Mucosa of gallbladder (tissue), 1 donor: ENCODE measurements around the gene CENPN. TPM values are rescaled to one million over a fixed set of nuclear protein-coding genes. Genes with fewer than 3 reads are reported as not detected.

Source experiments
- DNase-seq: peaks from one replicate; pipeline ENCODE4 v3.0.0-alpha.2; 2020; ENCODE audit warnings: low spot score
- total RNA-seq: library from RNA; stranded (reverse); gene quantifications from one replicate; pipeline ENCODE4 v1.2.1, GENCODE V29; 2021
- donor health status: DM: no; HTN: no; CAD: no.

The CENPN gene
- 9.3 TPM for total RNA-seq

DNA sequence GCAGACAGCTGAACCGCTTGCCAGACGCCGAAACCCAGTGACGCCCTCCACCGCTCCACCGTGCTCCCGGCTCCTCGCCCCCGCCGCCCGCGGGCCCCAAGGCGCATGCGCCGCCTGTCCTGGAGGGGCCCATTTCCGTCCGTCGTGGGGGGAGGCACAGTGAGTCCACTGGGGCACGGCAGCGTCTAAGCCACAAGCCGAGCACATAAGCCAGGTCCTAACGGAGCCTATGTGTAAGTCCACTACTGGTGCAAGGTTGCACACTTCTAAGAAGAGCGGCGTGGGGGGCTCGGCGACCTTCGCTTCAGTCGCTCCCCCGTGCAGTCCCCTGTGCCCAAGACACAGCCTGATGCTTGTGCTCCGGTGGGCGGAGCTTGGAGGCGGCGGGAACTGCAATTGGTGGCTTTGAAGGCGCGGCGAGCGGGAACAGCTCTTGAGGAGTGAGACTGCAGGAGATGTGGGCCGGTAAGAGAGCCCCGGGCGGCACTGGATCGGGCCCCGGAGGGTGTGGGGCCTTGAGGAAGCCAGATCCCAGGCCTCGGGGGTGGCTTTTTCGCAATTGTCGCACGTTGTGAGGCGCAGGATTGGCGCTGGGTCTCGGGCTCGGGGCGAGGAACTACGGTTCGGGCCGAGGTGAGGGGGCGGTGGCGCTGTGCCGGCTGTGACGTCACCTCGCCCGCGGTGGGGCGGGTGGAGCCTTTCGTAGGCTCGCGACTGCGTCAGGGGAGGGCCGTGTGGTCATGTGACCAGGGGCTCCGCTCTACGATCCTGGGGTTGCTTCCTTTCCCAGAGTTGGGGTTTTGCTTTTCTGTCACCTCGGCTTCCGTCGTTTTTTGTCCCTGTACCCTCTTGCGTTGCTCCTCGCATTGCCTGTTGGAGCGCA lies at the start of gene CENPN, which contains the start of gene CMC2:
Gene CENPN (plus strand): TSS at position 402 of the 883 bp plus-strand sequence. CDS start 4,726 bp downstream, outside the sequence.
Gene CMC2 (minus strand): TSS at position 73 of the 883 bp plus-strand sequence. CDS start 9,491 bp downstream, outside the sequence.
- DNase-seq, result peak; percentile 99

GRCh38 chr16:80958284-80958683 lies 48.7 kb upstream of the CENPN start:
- DNase-seq, result no peak

GRCh38 chr16:80962879-80963278 lies 44.1 kb upstream of the CENPN start:
- DNase-seq, result no peak

DNA sequence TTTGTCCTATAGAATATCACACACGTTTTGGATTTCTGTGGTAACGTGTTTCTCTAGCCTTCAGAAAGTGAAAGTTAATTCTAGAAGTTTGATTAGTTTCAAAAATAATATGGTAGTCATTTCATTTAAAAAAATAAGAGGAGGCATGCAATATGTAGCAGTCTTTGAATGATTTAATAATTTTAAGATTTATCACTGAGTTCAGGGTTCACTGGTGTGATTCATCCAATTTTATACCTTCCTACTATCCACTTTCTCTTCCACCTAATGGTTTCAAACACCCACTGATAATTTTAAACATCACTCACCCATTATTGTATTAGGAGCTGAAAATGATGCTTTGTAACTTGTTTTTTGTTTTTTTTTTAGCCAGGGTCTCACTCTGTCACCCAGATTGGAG lies 42.7 kb upstream of the CENPN start:
- DNase-seq, result no peak

- DNase-seq, result no peak
Measured at GRCh38 chr16:80966617-80967016, 40.4 kb upstream of the CENPN start.

GRCh38 chr16:80968386-80969113 lies 38.5 kb upstream of the CENPN start:
- no peak for DNase-seq

GRCh38 chr16:80969114-80969484 lies 37.9 kb upstream of the CENPN start:
- no peak for DNase-seq

- no peak for DNase-seq
Measured at GRCh38 chr16:80971819-80972218, 35.2 kb upstream of the CENPN start.

DNA sequence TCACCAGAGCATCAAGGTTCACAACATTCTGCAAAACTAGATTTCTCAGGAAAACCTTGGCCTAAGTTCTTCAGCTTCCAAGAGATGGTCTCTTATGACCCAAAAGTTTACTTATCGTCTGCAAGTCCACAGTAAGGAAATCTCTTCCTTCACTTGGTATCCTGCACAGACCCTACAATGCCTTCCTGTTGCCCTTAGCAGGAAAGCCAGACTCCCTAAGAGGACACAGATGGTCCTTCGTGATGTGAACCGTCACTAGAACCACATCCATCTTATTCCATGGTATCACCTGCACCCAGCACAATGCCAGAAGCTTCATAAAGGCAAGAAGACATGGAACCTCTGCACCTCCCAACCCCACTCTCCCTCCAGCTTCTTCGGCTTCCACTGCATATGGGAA lies 34.4 kb upstream of the CENPN start:
- DNase-seq, result no peak

DNA sequence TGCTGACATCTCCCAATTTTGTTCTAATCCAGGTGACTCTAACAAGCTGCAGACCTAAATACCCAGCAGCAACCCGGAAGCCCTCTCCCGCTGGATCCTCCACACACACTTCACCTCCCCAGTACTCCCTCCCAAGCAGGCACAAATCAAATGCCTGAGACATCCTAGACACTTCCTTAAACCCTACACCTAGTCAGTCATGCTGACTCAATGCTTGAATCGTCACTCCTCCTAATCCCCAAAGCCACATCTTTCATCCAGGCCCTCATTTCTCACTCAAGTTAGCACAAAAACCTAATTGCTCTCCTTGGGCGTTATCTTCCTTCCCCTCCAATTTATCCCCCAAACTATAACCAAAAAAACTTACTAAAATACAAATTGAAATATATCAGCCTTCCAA lies 33.0 kb upstream of the CENPN start:
- DNase-seq, result no peak

DNA sequence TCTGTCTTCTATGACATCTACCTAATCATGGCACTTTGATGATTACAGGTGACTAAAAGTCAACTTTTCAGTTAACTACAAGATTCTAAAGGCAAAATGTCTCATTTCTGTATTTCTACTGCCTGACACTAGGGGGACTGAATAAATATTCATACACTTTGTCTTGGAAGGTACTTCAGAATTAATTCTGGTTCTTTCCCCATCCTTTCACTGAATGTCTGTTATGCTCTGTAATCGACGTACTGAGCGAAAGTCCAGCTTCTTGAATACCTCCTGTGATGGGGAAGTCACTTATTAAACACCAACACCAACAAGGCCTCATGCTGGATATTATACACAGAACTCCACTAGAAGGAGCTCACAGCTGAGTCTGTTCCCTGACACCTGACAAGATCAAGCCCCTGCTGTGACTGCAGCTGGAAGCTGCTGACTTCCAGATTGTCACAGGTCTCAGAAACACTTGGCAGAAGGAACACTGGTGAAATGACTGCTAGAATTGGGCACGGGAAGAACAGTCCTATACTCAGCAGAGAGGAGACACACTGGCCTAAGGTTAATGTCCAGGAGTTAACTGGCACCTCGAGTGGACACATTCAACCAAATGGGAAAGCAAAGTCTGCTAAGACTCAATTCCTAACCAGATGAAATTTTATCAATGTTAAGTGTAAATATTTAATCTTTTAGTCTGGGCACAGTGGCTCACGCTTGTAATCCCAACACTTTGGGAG lies 32.2 kb upstream of the CENPN start:
- no peak for DNase-seq

GRCh38 chr16:80976946-80977345 lies 30.1 kb upstream of the CENPN start:
- no peak for DNase-seq

DNA sequence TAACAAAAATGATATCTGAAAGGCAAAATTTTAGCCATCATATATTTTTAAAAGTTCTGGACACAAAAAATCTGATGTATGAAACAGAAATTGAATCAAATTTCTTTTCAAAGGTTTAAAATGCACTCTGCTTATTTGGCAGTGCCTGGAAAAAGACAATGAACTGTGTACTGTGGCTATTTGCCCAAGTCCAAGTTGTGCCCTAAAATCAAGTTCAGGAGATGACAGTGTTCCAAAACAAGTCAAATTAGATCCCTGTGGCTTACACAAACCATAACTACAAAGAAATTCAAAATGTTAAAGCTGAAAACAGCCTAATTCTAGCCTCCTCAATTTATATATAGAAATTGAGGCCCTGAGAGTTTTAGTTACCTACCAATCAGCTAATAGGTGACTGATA lies 25.9 kb upstream of the CENPN start:
- no peak for DNase-seq

DNA sequence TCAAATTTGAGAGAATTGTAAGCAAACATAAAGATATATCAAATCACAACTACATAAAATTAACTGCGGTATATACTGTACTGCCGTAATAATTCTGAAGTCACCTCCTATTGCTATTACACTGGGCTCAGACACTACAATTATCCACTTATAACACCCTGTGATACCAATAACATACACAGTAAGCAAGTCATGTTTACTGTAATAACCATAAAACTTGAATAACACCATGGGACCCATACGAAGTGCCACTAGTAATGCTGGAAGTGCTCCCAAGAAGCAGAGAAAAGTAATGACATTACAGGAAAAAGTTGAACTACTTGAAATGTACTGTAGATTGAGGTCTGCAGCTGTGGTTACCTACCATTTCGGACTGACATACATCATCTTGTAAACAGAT lies 24.4 kb upstream of the CENPN start:
- DNase-seq, result no peak

DNA sequence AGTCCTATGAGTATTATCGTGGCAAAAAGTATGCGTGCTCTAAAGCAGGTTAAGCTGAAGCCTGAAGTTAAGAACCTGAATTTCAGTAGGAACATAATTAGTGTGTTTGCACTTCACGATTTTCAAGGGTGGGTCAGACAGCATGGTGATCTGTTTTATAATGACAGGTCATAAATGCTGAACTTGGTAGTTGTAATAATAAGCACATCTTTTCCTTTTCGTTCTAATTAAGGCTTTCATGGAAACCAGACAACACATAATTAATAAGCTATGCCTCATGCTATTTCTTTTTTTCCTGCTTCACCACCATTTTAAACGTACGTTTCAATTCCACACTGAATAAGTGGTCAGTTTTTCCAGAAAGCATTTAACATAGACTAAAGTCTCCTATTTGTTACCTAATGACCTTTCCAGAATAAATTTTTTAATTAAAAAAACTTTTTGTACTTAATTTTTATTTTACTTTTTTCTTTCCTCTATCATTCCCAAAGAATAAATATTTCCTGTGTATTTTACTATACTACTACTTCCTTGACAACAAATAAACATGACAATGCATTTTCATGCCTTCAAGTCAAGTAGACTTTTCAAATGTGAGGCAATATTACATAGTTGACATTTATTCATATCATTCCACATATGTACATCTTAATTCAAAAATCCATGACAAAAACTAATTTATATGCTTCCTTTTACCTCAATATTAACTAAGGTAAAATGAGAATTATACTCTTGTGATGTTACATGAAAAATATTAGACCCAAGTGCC lies 22.7 kb upstream of the CENPN start:
- no peak for DNase-seq

- DNase-seq, result no peak
Measured at GRCh38 chr16:80985611-80986010, 21.4 kb upstream of the CENPN start.

DNA sequence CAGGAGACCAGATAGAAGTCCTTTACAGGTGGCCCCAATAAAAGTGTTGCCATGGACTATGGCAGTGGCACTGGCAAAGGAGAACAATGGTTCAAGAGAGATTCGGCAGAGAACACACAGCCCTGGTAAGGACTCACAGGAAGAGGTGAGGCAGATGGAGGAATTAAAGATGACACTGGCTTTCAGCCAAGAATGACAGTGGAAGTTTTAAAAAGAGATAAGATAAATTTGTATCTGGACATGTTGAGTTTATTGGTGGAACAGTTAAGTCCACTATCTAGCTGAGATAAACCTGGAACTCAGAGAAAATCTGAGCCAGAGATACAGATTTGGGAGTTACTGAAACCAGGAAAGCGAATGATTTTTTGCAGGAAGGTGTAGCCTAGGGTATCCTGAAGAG lies 20.5 kb upstream of the CENPN start:
- DNase-seq, result no peak

GRCh38 chr16:80988756-80989155 lies 18.3 kb upstream of the CENPN start:
- DNase-seq, result no peak

DNA sequence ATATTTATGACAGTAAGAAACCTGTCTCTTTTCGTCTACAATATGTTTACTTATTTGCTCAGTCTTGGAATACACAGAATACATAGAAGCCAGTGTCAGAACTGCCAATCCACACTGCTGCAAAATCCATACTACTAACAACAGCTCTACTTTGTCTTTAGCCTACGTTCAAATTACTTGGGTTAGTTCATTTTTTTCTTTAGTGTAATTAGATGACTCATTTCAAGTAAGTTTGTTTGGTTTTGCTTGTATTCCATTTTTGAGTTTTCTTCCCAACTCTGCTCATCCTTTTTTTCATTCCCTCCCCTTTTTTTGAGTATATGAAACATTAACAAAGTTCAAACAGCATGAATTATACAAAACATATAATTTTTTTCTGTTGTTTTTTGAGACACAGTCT lies 17.2 kb upstream of the CENPN start:
- no peak for DNase-seq

- no peak for DNase-seq
Measured at GRCh38 chr16:80990577-80990976, 16.4 kb upstream of the CENPN start.

- DNase-seq, result no peak
Measured at GRCh38 chr16:80990978-80991377, 16.0 kb upstream of the CENPN start.
